Activated CD8-positive, alpha-beta memory T cell treated with anti-CD3 and anti-CD28 coated beads, Interleukin-2, amount 50 U/mL, for 4 hours (primary cell): ENCODE data around the gene MAGI3.
"Not testable (repeated sequence)": the region's sequence is repeated elsewhere in the genome, so short reads cannot be mapped to it uniquely, and the experiment has no call there.

ENCODE experiments used
- DNase-seq: peaks from one replicate; pipeline ENCODE4 v3.0.0-alpha.2; 2020

Gene MAGI3

GRCh38 chr1:113401067-113401466, 10.8 kb downstream of the MAGI3 start:
- DNase-seq = no peak

GRCh38 chr1:113401728-113402127, 11.4 kb downstream of the MAGI3 start:
- DNase-seq = no peak

GRCh38 chr1:113403065-113403464, 12.8 kb downstream of the MAGI3 start:
- DNase-seq = no peak

DNA sequence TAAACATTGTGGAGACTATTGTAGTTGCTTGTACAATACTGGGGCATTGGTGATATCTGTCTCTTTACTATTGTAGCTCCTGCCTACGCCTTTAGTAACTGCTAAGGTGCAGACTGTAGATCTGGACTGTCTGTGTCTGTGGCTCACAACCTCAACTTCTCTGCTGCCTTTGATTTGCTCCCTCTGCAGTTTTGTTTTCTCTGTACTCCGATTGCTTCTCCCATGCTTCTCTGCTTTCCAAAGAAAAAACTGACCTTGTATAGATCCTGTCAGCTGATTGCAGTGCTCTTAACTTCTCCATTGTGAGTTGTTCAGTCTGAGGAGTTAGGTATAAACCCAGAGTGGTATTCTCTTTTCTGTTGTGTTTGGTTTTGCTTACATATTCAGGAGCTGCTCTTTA, 15.3 kb downstream of the MAGI3 start:
- no peak for DNase-seq

GRCh38 chr1:113406149-113406548, 15.8 kb downstream of the MAGI3 start:
- DNase-seq = not testable (repeated sequence)

DNA sequence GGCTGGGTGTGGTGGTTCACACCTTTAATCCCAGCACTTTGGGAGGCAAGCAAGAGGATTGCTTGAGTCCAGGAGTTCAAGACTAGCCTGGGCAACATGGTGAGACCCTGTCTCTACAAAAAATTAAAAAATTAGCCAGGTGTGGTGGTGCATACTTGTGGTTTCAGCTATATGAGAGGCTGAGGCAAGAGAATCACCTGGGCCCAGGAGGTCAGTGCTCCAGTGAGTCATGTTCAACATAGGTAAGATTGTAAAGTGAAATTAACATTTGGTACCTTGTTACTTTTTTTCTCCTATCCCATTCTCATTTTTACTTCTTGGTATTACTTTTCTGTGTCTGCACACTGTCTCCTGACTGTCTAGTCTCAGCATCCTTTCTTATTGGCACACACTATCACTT, 19.0 kb downstream of the MAGI3 start:
- DNase-seq = no peak

DNA sequence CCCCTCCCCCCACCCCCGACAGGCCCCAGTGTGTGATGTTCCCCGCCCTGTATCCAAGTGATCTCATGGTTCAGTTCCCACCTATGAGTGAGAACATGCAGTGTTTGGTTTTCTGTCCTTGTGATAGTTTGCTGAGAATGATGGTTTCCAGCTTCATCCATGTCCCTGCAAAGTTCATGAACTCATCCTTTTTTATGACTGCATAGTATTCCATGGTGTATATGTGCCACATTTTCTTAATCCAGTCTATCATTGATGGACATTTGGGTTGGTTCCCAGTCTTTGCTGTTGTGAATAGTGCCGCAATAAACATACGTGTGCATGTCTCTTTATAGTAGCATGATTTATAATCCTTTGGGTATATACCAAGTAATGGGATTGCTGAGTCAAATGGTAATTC, 21.7 kb downstream of the MAGI3 start:
- not testable (repeated sequence) for DNase-seq

- DNase-seq = no peak
Measured at GRCh38 chr1:113415310-113416070, 25.2 kb downstream of the MAGI3 start.

DNA sequence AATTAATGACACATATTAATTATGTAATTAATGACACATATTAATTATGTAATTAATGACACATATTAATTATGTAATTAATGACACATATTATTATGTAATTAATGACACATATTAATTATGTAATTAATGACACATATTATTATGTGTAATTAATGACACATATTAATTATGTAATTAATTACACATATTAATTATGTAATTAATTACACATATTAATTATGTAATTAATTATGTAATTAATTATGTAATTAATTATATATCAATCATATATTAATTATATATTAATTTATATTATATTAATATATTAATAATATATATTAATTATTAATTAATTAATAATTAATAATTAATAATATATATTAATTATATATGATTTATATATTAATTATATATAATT, 25.8 kb downstream of the MAGI3 start:
- DNase-seq = not testable (repeated sequence)

- no peak for DNase-seq
Measured at GRCh38 chr1:113416496-113416895, 26.2 kb downstream of the MAGI3 start.

DNA sequence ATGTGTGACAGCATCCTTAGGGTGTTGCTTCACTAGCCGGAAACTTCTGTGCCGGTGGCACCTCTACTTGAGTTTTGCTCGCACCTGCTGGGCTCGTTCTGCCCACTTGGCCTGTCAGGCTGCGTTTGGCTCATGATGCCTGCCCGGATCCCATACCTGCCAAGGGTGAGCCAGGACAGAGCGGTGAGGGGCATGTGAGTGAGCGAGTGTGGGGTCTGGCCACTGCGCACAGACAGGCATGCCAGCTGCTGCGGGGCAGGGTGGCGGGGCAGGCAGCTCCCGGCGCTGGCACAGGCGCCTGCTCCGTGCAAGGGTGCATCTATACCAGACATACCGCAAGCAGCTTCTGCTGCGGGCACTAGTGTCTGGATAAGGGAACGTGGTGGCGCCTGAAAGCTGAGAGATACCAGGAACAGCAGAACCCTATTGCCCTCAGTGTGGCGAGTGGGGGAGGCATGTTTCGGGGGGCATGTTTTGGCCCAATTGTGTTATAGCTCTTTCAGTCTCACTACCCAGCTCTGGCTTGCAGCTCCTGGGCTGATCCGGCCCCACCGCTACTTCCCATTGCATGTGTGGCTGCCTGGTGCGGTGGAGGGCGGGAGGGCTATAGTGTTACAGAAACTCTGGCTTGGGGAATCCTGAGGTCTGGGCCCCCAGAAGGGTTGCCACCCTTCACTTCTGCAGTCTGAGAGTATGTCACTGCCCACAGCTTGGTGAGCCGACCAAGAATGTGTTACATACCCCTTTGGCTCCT, 32.2 kb downstream of the MAGI3 start:
- no peak for DNase-seq

GRCh38 chr1:113423826-113424225, 33.5 kb downstream of the MAGI3 start:
- no peak for DNase-seq

DNA sequence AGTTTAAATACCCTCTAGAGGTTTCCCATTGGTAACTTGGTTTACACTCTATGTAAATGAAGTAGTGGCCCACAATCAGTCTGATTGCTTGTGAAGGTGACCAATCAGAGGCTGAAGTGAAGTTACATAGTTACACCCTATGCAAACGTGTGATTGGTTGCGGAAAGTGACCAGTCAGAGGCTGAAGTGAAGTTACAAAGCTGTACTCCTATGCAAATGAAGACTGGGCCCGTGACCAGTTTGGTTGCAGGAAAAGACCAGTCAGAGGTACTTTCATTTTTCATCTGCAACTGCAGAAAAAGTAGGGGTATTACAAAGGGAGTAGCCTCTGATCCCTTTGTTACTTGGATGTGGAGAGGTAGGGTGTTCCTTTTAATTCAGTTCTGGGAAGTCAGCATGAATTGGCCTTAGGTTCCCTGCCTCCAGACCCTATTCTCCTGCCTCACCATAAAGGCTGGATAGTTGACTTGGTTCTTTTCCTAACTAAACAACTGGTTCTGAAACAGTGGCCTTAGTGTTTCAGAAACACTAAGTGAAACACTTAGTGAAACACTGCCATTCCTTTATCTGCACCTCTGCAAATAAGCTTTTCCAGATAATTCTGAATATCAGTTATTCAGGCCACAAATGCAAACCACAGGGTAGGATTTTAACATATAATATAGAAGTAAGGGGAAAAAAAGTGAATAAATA, 39.3 kb downstream of the MAGI3 start:
- DNase-seq = no peak

DNA sequence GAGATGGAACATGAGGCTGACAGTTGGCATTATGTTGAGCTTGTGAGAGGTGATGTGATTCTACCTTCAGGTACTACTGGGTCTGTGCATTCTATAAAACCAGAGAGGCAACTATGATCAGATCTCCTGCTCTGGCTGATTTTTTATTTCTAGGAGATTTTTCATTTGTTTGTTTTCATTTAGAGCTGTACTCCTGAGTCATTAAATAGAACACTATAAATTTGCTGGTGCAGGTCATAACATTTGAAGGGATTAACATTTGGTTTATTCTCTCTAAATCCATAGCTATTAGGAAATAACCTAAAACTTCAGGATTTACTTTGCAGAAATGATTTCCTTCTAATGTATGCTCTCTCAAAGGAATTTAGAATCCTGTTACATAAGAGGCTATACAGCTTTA, 42.9 kb downstream of the MAGI3 start:
- DNase-seq = no peak

- no peak for DNase-seq
Measured at GRCh38 chr1:113434081-113434873, 44.0 kb downstream of the MAGI3 start.

DNA sequence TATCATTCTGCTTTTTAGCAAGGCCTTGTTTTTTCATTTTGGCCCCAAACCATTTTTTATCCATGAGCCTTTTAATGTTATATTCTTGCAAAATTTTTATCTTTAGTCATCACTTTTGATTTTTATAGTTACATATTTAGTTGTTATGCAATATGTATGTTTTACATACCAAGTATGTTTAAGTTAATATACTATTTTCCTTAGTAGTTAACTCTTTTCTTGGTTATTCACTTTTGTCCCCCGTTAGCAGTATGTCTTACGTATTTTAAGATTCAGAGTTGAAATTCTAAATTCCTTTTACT, 44.5 kb downstream of the MAGI3 start:
- no peak for DNase-seq

DNA sequence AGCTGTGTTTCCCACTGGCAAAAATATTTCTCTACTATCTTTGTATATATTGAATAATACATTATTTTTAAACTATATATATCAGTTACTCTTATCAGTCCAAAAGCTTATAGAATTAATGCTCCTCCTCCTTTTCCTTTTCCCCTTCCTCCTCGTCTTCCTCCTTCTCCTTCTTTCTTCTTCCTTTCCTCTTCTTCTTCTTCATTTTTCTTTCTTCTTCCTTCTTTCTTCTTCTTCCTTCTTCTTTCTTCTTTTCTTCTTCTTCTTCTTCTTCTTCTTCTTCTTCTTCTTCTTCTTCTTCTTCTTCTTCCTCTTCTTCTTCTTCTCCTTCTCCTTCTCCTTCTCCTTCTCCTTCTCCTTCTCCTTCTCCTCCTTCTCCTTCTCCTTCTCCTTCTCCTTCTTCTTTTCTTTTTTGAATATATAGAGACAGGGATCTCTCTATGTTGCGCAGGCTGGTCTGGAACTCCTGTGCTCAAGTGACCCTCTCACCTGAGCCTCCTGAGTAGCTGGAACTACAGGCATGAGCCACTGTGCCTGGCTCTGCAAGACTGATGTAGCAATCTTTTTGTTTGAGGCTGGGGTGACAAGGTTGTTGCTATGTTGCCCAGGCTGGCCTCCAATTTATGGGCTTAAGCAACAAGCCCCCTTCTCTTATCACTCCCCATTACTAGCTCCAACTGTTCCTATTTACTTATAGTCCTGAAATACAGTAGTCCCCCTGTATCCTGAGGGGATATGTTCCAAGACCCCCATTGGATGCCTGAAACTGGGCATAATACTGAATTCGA, 47.4 kb downstream of the MAGI3 start:
- DNase-seq = no peak

- DNase-seq = no peak
Measured at GRCh38 chr1:113438505-113439276, 48.4 kb downstream of the MAGI3 start.

DNA sequence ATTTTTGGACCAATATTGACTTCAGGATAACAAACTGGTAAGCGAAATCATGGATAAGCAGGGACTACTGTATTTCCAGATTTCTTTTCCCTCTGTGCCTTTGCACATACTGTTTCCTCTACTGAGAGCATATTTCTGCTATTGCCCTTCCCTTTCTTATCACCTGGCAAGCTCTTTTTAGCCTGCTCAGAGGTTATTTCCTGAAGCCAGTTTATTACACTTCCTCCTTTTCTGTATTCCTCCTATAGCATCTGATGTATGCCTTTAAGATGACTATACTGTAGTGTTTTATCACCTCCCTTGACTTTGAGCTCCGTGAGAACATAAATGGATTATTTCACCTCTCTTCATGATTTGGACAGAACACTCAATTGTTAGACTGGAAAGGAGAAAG, 49.0 kb downstream of the MAGI3 start:
- DNase-seq = no peak

DNA sequence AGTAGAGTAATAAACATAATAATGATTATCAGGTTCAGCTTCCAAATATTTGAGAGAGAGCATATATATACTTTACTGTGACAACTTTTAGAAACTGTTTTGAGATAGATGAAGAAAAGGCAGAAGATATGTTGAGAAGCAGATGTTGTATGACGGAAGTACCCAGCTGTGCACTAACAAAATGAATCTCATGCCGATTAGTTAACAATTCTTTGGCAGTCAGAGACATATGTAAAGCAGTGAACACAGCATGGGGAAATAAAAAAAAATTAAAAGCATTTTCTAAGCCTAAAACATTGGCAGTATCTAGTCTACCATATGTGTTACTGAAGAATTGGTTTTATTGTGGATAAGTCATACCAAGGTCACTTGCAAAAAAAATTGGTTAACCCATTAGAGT, 51.8 kb downstream of the MAGI3 start:
- DNase-seq = no peak

- DNase-seq = no peak
Measured at GRCh38 chr1:113444857-113445256, 54.5 kb downstream of the MAGI3 start.

GRCh38 chr1:113451710-113452109, 61.4 kb downstream of the MAGI3 start:
- DNase-seq = no peak
